ENCODE measurements around the gene DDC.
"Not testable (repeated sequence)": the region's sequence is repeated elsewhere in the genome, so short reads cannot be mapped to it uniquely, and the experiment has no call there.

DDC gene

DNA sequence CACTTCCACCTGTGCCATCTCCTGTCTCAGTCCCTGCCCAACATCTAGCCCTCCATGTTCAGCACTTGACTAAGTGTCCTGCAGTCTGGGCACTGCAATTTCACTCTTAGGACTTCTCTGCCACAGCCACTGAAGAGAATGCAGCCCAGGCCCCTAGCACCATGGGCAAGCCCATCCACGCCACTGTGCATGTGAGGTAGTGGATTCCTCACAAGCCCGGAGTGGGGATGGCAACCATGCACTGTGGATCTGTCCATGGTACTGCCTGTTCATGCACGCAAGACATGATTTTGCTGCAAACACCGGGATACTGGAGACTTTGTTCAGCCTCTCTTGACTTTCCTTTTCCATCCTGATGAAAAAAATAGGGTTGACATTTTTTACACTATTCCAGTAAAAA is 12.3 kb downstream of the DDC start:
- DNase-seq = no peak

GRCh38 chr7:50552139-50552538 is 13.1 kb downstream of the DDC start:
- no peak for DNase-seq

DNA sequence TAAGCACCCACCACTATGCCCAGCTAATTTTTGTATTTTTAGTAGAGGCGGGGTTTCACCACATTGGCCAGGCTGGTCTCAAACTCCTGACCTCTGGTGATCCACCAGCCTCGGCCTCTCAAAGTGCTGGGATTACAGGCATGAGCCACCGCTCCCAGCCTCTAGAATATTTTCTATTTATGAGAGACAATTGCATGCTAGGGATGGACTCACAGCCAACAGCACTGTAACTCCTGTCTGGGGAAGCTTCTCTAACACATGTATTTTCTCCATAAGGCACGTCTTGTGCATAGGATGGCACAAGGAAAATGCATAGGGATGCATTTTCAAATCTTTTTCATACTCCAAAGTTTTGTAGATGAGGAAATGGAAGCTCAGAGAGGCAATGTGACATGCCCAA is 19.6 kb downstream of the DDC start:
- DNase-seq = not testable (repeated sequence)

DNA sequence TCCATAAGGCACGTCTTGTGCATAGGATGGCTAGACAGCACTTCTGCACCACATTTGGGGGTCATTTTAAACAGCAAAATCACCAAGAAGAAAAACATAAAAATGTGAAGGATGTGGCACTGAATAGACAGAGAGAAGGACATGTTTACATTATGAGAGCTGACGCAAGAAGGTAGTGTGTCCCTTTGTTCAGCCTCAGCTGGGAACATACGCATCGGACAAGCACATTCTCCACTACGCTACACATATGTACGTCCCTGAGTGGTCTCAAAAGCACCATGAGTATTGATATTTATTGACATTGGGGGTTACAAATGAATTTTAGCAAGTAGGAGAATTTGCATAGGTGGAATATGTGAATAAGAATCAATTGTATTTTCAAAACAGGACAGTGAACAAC is 20.2 kb downstream of the DDC start:
- no peak for DNase-seq

DNA sequence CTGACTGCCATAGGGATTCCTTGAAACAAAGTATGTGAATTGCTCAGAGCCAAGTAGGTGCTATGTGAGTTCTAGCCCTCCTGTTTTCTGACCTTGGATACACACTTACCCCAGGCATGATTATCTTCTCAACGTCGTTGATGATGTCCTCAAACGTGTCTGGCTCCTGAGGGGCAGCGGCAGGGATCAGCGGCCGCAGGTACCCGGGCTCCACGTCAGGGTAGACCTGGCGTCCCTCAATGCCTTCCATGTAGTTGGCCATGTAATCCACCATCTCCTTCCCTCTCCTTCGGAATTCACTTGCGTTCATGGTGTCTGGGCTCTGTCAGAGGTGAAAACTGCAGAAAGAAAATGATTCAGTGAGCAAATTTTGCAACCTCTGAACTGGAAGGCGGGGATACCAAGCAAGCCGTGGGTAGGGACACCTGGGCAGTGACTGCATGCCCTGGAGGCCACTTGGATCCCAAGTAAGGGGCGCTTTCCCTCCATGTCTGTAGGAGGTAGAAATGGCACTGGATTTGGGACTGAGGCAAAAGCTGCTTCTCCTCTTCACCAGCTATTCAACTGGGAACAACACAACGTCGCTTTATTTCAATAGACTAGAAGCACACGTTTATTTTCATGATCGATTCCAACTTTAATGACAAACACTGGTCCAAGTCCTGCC is 21.3 kb downstream of the DDC start:
- DNase-seq = no peak

GRCh38 chr7:50542132-50542531 is 23.1 kb downstream of the DDC start:
- DNase-seq = no peak

DNA sequence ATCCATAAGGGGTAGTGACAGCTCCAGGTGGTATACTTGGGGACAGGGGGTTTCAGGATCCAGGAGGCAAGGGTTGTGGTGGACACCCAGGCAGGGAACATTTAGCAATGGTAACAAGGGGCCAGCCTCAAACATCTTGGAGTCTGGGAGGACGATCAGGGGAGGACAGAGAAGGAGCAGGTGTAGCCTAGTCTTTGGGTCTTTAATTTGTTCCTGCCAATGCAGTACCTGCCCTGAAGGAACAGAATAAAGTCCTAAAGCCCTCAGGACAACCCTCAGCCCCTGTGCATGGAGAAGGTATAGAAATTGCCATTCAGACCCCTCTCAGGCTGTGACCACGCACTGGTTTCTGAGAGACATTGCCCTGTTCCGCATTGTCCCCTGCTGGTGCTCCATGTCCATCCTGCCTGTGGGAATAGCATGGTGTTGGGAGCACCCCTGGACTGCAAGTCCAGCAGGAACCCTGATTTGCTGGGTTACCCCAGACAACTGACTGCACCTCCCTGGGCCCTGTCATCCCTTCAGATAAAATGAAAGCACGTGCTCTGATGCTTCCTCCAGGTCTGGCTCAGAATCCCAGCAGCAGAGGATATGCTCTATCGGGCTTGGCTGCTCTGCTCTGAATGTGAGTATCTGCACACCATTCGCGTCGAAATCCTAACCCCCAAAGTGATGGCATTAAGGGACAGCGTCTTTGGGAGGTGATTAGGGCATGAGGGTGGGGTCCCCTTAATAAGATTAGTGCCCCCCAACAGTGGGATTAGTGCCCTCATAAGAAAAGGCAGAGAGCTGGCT is 24.2 kb downstream of the DDC start:
- no peak for DNase-seq

DNA sequence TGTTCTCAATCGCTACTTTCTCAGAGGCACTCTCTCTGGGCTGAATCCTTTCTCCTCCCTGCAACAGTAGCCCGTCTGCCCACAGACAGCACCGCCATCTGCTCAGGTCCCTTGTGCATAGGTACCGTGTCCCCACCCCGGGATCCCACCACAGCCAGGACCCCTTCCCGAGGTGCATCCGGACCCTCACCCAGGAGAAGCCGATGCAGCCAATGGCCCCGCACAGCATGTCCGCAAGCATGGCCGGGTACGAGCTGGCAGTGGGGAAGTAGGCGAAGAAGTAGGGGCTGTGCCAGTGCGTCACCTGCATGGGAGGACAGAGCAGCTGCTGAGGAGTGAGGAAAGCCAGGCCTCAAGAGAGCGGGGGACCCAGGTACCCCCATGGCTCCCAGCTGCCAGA is 25.5 kb downstream of the DDC start:
- DNase-seq = no peak

GRCh38 chr7:50538478-50538877 is 26.7 kb downstream of the DDC start:
- DNase-seq = no peak

DNA sequence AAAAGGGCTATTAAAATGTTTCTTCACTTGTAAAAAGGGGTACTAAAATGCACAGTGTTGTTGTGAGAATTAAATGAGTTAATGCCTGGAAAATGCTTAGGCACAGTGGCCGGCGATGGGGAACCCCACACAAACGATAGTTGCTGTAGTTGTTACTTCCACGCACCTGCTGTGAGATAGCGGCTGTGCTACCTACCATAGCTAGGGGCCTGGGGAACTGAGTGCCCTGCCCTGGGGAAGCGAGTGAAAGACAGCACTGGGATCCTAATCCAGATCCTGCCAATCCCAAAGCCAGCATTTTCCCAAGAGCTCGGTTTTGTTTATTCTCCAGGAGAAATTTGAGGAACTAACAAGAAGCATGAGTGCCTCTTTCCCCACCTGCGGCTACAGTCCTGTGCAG is 27.8 kb downstream of the DDC start:
- DNase-seq = no peak

GRCh38 chr7:50535291-50535711 is 29.9 kb downstream of the DDC start:
- not testable (repeated sequence) for DNase-seq

- DNase-seq = no peak
Measured at GRCh38 chr7:50534690-50535290, 30.4 kb downstream of the DDC start.

DNA sequence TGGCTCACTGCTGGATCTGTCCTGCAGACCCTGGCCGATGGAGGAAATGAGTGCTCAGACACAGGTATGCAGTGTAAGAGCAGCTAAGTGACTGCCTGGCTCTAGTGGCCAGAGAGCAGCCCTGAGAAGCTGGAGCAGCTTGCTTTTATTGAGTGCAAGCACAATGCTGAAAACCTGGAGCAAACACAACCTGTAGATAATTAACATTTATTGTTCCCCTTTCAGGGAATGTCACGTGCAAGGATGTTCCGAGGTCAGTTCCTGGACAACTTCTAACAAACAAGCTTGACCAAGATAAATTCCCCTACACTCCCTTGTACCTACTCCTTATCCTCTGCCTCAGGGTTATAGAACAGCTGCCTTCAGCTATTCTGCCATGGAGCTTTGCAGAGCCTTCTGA is 31.3 kb downstream of the DDC start:
- no peak for DNase-seq

- DNase-seq = no peak
Measured at GRCh38 chr7:50531928-50532327, 33.3 kb downstream of the DDC start.

DNA sequence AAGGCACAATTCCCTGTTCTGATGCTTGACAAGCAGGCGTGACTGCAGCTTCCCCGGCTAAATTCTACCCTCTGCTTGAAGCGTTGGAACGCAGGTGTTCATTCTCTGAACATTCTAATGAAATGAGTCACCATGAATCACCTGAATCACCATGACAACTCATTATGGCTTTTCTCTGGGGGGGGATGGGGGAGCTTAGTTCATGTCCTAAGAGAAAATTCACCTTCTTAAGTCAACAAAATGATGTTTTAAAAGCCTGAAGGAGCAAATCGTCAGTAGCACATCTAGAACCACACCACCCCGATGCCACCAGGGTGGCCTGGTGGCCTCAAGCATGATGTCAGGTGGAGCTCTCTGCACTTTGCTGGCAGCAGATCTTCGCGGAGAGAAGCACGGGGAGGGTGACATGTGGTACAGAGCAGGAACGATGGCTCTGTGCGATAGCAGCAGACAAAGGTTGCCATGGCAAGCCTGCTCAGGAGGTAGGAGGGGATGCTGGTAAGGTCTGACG is 33.7 kb downstream of the DDC start:
- DNase-seq = no peak

DNA sequence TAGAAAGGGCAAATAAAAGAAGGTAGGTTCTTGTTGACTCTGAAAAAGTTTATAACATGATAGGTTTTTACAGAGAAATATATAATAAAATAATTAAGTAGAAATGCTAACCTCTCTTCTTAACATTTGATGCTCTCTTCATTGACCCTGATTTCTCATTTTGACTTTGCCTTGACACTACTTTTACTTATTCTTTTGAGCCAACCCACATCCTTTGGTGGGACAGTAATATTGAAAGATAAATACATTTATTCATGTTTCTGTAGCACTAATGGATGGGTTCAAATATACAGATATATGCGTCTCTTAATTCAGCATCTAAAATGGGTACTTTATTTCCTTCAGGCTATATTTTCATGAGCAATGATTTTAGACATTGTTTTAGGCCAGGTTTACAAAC is 34.4 kb downstream of the DDC start:
- DNase-seq = no peak

DNA sequence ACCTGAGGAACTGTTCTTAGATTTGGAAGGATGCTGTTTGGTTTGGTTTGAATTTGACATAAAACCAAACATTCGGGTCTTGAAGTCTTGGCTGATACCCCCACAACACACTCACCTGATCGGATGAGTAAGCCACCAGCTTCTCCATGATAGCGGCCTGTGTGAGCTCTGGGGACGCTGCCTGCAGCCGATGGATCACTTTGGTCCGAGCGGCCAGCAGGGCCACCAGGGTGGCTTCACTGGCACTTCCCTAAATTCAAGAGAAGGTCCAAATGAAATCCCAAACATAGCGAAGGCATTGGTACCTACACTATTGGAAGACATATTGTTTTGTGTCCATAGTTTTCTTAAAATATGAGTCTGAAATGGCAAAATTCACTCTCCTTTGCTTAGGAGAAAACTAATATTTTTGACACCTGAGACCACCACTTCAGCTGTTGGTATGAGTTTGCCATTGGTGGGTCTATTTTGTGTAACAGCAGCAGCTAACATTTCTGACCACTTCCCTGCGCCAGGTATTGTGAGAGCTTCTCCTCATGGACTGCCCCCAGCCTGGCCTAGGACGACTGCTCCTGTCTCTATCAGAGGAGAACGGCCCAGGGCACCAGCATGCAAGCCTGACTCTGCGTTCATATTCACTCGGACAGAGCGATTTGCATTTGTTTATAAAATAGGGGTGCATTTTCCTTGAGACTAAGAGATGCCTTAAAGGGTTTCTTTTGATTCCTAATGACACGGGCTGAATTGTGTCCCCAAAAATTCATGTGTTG is 35.9 kb downstream of the DDC start:
- no peak for DNase-seq

DNA sequence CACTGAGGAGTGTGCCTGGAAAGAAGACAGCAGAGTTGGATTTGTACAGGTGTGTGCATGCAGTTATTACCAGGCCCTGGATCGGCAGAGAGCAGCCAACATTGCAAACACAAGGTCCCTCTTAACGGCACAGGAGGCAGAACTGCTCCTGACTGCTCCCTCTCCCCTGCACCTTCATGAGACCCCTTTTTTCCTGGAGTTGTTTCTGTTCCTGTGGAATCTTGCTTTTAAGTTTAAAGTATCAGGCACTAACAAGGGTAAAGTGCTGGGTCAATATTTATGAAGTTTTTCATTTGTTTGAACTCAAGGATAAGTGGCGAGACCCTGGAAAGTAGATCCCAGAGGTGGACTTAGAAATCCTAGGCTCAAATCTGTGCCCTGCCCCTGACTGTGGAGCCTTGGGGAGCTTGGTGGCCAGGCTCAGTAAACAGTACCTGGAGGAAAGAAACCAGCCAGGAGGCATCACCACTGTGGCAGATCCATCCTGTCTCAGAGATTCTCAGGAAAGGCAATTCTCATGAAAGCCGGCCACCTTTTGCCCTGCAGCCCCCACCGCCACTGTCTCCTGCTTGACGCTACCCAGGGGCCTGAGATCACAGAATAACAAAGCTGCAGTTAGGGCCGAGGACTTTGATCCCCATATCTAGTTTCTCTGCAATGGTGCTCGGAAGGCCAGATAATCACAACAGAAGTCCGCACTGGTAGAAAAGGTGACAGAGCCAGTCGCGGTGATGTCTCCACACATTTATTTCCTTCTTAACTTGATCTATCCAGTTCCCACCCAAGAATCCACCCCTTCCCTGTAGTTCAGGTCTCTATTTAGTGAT is 36.7 kb downstream of the DDC start:
- no peak for DNase-seq

DNA sequence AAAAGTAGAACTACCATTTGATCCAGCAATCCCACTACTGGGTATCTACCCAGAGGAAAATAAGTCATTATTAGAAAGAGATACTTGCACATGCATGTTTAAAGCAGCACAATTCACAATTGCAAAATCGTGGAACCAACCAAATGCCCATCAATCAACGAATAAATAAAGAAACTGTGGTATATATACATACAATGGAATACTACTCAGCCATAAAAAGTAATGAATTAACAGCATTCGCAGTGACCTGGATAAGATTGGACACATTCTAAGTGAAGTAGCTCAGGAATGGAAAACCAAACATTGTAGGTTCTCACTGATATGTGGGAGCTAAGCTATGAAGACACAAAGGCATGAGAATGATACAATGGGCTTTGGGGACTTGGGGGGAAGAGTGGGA is 45.9 kb downstream of the DDC start:
- not testable (repeated sequence) for DNase-seq

DNA sequence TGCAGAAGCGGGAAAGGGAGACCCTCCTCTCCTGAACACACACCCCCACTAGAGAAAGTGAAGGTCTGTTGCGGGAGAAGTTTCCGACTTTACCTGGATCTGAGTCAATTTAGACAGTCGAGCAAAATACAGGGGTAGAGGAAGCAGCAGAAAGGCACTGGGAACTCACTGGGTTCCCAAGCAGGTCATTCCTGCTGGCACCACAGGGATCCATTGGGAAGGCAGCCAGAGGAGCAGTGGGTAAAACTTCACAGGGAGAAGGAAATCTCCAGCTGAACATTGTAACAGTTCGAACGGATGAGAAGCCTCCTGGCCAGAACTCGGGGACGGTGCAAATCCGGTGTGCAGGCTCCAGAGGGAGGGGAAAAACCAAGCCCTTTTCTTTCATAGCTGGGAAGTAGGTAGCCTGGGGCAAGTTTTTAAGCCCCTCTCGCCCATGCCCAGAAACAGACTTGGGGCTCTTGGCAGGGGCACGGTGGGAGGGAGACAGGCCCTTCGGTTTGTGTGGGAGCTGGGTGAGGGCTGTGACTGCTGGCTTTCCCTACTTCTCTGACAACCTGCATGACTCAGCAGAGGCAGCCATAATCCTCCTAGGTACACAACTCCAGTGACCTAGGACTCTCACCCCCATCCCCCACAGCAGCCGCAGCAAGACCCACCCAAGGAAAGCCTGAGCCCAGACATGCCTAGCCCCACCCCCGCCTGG is 51.9 kb downstream of the DDC start:
- no peak for DNase-seq

DNA sequence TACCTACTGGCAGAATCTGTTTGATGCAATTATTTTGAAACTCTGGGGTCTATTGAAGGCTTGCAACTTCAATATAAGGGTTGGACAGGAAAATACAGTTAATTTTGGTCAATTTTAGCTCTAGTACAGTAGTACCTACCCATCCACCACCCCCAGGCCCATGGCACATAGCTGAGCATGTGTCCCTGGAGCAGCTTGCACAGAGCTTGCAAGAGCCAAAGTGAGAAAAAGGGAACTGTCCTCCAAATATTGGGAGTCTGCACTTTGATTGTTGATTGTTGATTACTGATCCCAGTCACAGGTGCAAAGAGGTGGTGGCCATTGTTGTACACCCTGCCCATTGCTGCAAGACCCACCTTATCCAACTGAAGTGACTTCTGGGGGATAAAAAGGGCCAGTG is 52.8 kb downstream of the DDC start:
- DNase-seq = no peak

- no peak for DNase-seq
Measured at GRCh38 chr7:50509459-50509858, 55.7 kb downstream of the DDC start.
